ENCODE measurements around the gene DMRT3. TPM values are rescaled to one million over a fixed set of nuclear protein-coding genes. Genes with fewer than 3 reads are reported as not detected.

DMRT3 gene, protein sequence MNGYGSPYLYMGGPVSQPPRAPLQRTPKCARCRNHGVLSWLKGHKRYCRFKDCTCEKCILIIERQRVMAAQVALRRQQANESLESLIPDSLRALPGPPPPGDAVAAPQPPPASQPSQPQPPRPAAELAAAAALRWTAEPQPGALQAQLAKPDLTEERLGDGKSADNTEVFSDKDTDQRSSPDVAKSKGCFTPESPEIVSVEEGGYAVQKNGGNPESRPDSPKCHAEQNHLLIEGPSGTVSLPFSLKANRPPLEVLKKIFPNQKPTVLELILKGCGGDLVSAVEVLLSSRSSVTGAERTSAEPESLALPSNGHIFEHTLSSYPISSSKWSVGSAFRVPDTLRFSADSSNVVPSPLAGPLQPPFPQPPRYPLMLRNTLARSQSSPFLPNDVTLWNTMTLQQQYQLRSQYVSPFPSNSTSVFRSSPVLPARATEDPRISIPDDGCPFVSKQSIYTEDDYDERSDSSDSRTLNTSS
- not detected for total RNA-seq
- polyA plus RNA-seq = not detected

GRCh38 chr9:976258-976942, at the start of gene DMRT3:
DMRT3 (plus strand) TSS chr9:976655; CDS start chr9:977002, 347 bp downstream.
- H3K27ac Mint-ChIP-seq = no peak within 1 kb of the TSS
- POLR2A ChIA-PET (ENCODE audit: partially characterized antibody) = no interaction called here
- no peak within 1 kb of the TSS for H3K27ac ChIP-seq (ENCODE audit: low read depth, low read length)
- peaks cover 15% of the 10 kb centered on the region for H3K4me1 ChIP-seq (ENCODE audit: insufficient read depth, low read length)
- CTCF ChIA-PET (ENCODE audit: partially characterized antibody) = no interaction called here
- H3K9me3 ChIP-seq (ENCODE audit: control insufficient read depth in 1 of 2, low read length in 2 of 2) = no peaks in the 10 kb centered on the region
- peaks cover 0 to 6% (median 0%) of the 10 kb centered on the region in 8 donors for H3K9me3 Mint-ChIP-seq
- H3K27me3 ChIP-seq (ENCODE audit: insufficient read depth, low read length) = peaks cover 68% of the 10 kb centered on the region
- peaks cover 57 to 60% of the 10 kb centered on the region in 2 donors for H3K27me3 Mint-ChIP-seq
- peak within 1 kb of the TSS in 4 of 8 donors; percentile 2 to 40 (median 30) for H3K4me3 Mint-ChIP-seq
- intact Hi-C loops (cut with micrococcal nuclease) = no loop called here
- H3K4me3 ChIP-seq (ENCODE audit: low read length in 2 of 2) = no peak within 1 kb of the TSS
- H3K36me3 ChIP-seq (ENCODE audit: insufficient read depth, low read length) = no peaks in the 10 kb centered on the region
- DNase-seq = peak in 1 of 5 donors; percentile 28
- peaks cover 6 to 27% (median 11%) of the 10 kb centered on the region in 4 donors for H3K4me1 Mint-ChIP-seq
- H3K36me3 Mint-ChIP-seq = no peaks in the 10 kb centered on the region

DNA sequence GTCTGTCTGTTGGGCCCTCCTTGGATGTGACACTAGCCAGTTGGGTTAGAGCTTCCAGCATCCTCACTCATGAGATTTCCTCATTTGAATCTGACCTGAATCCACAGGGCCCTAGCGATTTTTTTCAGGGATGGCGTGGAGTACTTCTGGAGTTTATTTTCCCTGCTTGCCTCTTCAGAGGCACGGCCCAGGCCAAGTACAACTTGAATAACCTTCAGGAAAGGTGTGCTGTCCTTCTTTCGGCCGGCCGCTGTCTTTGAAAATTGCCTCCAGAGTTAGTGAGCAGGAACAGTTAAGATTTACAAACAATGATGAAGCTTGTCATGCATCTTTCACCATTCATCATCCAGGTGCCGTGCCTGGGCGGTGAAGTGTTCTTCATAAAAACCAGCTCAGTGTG, 49.5 kb upstream of the DMRT3 start:
- peaks cover 7 to 12% of the 10 kb centered on the region in 2 donors for H3K27me3 Mint-ChIP-seq
- no peak for DNase-seq
- H3K4me3 Mint-ChIP-seq = no peak overlapping the region
- no peak overlapping the region for H3K27ac Mint-ChIP-seq
- no peak overlapping the region for H3K27ac ChIP-seq (ENCODE audit: low read depth, low read length)
- H3K27me3 ChIP-seq (ENCODE audit: insufficient read depth, low read length) = no peaks in the 10 kb centered on the region
- POLR2A ChIA-PET (ENCODE audit: partially characterized antibody) = no interaction called here
- no peaks in the 10 kb centered on the region for H3K36me3 Mint-ChIP-seq
- no peaks in the 10 kb centered on the region for H3K4me1 Mint-ChIP-seq
- intact Hi-C loops (cut with micrococcal nuclease) = no loop called here
- CTCF ChIA-PET (ENCODE audit: partially characterized antibody) = interaction anchor here (1.7 kb wide), 1 partner anchor 13 kb away, joined by 4 read pairs; no protein-coding TSS in a partner anchor
- H3K9me3 ChIP-seq (ENCODE audit: control insufficient read depth in 1 of 2, low read length in 2 of 2) = no peaks in the 10 kb centered on the region
- no peaks in the 10 kb centered on the region for H3K36me3 ChIP-seq (ENCODE audit: insufficient read depth, low read length)
- no peak overlapping the region for H3K4me3 ChIP-seq (ENCODE audit: low read length in 2 of 2)
- H3K9me3 Mint-ChIP-seq = peaks cover 0 to 2% (median 0%) of the 10 kb centered on the region in 8 donors
- no peaks in the 10 kb centered on the region for H3K4me1 ChIP-seq (ENCODE audit: insufficient read depth, low read length)

DNA sequence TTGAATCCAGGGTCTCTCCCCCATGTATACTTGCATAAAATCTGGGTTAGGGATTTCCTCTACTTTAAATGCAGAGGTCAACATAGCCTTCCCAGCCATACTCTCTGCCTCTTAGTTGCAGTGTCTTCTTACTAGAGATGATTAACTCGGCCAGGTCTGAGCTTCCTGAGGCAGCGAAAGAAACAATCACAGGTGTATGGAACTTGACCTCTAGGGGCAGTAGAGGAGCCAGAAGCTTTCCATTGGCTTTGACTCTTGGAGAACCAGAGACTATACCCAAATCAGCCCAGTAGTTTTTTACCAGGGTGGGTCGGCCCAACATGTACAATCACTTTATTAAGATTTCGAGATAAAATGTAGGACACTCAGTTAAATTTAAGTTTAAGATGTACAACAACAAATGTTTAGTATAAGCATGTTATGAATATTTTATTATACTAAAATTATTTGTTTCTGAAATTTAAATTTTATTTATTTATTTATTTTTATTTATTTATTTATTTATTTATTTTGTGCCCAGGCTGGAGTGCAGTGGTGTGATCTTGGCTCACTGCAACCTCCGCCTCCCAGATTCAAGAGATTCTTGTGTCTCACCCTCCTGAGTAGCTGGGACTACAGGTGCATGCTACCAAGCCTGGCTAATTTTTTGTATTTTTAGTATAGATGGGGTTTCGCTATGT, 48.0 kb upstream of the DMRT3 start:
- intact Hi-C loops (cut with micrococcal nuclease) = no loop called here
- no peaks in the 10 kb centered on the region for H3K4me1 Mint-ChIP-seq
- no peaks in the 10 kb centered on the region for H3K36me3 Mint-ChIP-seq
- Histone ChIP-seq H3K9me3 (ENCODE audit: control insufficient read depth in 1 of 2, low read length in 2 of 2) (no peaks in the 10 kb centered on the region), H3K36me3 (ENCODE audit: insufficient read depth, low read length) (no peaks in the 10 kb centered on the region), H3K4me1 (ENCODE audit: insufficient read depth, low read length) (no peaks in the 10 kb centered on the region), H3K27ac (ENCODE audit: low read depth, low read length) (no peak overlapping the region), H3K27me3 (ENCODE audit: insufficient read depth, low read length) (no peaks in the 10 kb centered on the region), H3K4me3 (ENCODE audit: low read length in 2 of 2) (no peak overlapping the region)
- no peak overlapping the region for H3K4me3 Mint-ChIP-seq
- CTCF ChIA-PET (ENCODE audit: partially characterized antibody) = no interaction called here
- DNase-seq = no peak
- H3K27me3 Mint-ChIP-seq = peaks cover 8 to 10% of the 10 kb centered on the region in 2 donors
- H3K9me3 Mint-ChIP-seq = peaks cover 0 to 2% (median 0%) of the 10 kb centered on the region in 8 donors
- POLR2A ChIA-PET (ENCODE audit: partially characterized antibody) = no interaction called here
- no peak overlapping the region for H3K27ac Mint-ChIP-seq

DNA sequence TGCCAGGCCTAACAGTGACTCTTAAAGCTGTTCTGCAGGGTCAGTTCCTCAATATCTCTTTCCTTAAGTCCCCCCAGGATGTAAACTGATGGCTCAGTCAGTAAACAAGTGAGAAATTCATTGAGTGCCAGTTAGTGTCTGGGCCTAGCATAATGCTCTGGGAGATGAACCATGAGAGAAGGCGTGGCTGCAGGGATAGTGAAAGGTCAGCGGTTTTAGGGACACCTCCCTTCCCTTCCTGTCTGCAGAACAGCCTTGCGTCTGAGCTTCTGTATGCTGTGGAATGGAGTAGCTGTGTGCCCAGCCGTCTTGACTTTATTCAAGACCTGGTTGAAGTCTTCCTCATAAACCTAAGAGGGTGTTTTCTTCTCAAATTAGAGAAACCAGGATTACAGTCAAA, 46.7 kb upstream of the DMRT3 start:
- Mint-ChIP-seq H3K4me3 (no peak overlapping the region), H3K4me1 (no peaks in the 10 kb centered on the region), H3K27me3 (peaks cover 11 to 12% of the 10 kb centered on the region in 2 donors), H3K9me3 (peaks cover 0 to 2% (median 0%) of the 10 kb centered on the region in 8 donors), H3K36me3 (no peaks in the 10 kb centered on the region), H3K27ac (no peak overlapping the region)
- H3K4me1 ChIP-seq (ENCODE audit: insufficient read depth, low read length) = no peaks in the 10 kb centered on the region
- no peaks in the 10 kb centered on the region for H3K9me3 ChIP-seq (ENCODE audit: control insufficient read depth in 1 of 2, low read length in 2 of 2)
- POLR2A ChIA-PET (ENCODE audit: partially characterized antibody) = no interaction called here
- H3K36me3 ChIP-seq (ENCODE audit: insufficient read depth, low read length) = no peaks in the 10 kb centered on the region
- CTCF ChIA-PET (ENCODE audit: partially characterized antibody) = interaction anchor here (1.1 kb wide), 1 partner anchor 34 kb away, joined by 4 read pairs; no protein-coding TSS in a partner anchor
- no peaks in the 10 kb centered on the region for H3K27me3 ChIP-seq (ENCODE audit: insufficient read depth, low read length)
- H3K4me3 ChIP-seq (ENCODE audit: low read length in 2 of 2) = no peak overlapping the region
- H3K27ac ChIP-seq (ENCODE audit: low read depth, low read length) = no peak overlapping the region
- intact Hi-C loops (cut with micrococcal nuclease) = no loop called here
- no peak for DNase-seq

DNA sequence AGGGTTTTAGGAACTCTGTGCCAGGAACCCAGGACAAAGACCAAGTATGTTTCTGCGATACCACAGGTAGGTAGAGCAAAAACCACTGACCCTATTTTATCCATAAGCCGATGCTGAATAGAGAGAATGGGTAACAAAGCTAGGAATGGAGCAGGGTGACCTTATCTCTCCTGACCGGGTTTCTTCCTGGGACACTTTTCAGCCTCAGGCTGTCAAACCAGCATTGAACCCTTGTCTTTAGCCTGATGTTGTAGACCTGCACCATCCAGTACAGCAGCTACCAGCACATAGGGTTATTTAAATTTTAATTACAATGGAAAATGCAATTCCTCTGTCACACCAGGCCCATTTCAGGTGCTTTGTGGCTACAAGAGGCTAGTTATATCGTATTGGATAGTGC, 43.1 kb upstream of the DMRT3 start:
- no peak overlapping the region for H3K4me3 Mint-ChIP-seq
- CTCF ChIA-PET (ENCODE audit: partially characterized antibody) = no interaction called here
- Histone ChIP-seq H3K4me1 (ENCODE audit: insufficient read depth, low read length) (no peaks in the 10 kb centered on the region), H3K4me3 (ENCODE audit: low read length in 2 of 2) (no peak overlapping the region), H3K27me3 (ENCODE audit: insufficient read depth, low read length) (no peaks in the 10 kb centered on the region), H3K27ac (ENCODE audit: low read depth, low read length) (no peak overlapping the region), H3K9me3 (ENCODE audit: control insufficient read depth in 1 of 2, low read length in 2 of 2) (no peaks in the 10 kb centered on the region), H3K36me3 (ENCODE audit: insufficient read depth, low read length) (no peaks in the 10 kb centered on the region)
- H3K27ac Mint-ChIP-seq = no peak overlapping the region
- peaks cover 0 to 9% (median under 1%) of the 10 kb centered on the region in 8 donors for H3K9me3 Mint-ChIP-seq
- intact Hi-C loops (cut with micrococcal nuclease) = no loop called here
- H3K4me1 Mint-ChIP-seq = no peaks in the 10 kb centered on the region
- POLR2A ChIA-PET (ENCODE audit: partially characterized antibody) = no interaction called here
- no peak for DNase-seq
- H3K36me3 Mint-ChIP-seq = no peaks in the 10 kb centered on the region
- peaks cover 16 to 32% of the 10 kb centered on the region in 2 donors for H3K27me3 Mint-ChIP-seq

DNA sequence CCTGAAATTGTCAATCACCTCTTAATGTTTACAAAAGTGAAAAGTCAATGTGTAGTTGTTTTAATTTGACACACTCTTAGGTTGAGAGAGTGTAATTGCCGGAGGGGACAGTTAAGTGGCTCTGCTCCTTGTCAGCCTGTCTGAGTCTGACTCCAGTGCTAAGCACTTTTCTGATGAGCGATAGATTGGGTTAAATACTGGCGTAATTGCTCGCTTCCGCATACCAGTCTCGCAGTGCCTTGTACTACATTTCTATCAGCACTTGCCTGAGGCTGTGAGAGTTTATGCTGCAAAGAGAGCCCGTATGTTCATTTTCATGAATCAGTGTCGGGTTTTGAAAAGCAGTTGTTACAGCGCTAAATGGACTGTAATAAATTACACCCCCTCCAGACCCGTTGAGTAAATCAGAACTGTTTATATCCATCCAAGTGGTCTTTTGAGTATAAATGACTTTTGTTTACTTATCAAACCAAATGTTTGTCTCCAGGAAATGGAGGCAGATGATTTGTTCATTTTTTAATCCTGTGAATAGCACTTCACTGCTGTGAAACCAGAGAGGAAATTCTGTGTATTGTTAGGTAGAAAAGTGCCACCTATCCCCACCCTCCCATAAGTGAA, 41.0 kb upstream of the DMRT3 start:
- intact Hi-C loops (cut with micrococcal nuclease) = no loop called here
- H3K9me3 ChIP-seq (ENCODE audit: control insufficient read depth in 1 of 2, low read length in 2 of 2) = no peaks in the 10 kb centered on the region

More for the DNA sequence above, 41.0 kb upstream of the DMRT3 start:
- H3K4me1 Mint-ChIP-seq = no peaks in the 10 kb centered on the region
- peaks cover 0 to 5% of the 10 kb centered on the region in 2 donors for H3K36me3 Mint-ChIP-seq
- Histone ChIP-seq H3K36me3 (ENCODE audit: insufficient read depth, low read length) (no peaks in the 10 kb centered on the region), H3K27ac (ENCODE audit: low read depth, low read length) (no peak overlapping the region), H3K4me1 (ENCODE audit: insufficient read depth, low read length) (no peaks in the 10 kb centered on the region), H3K27me3 (ENCODE audit: insufficient read depth, low read length) (no peaks in the 10 kb centered on the region), H3K4me3 (ENCODE audit: low read length in 2 of 2) (no peak overlapping the region)
- ChIA-PET POLR2A (ENCODE audit: partially characterized antibody) (interaction anchor here (1.1 kb wide), 1 partner anchor 23 kb away, joined by 3 read pairs; no protein-coding TSS in a partner anchor), CTCF (ENCODE audit: partially characterized antibody) (no interaction called here)
- peaks cover 22 to 47% of the 10 kb centered on the region in 2 donors for H3K27me3 Mint-ChIP-seq
- DNase-seq = no peak
- no peak overlapping the region for H3K4me3 Mint-ChIP-seq
- H3K27ac Mint-ChIP-seq = no peak overlapping the region
- H3K9me3 Mint-ChIP-seq = peaks cover 6 to 24% (median 13%) of the 10 kb centered on the region in 8 donors

All from CD4-positive, alpha-beta memory T cell (primary cell).